Endodermal cell (in vitro differentiated cells): Measurements from ENCODE around the gene OR9Q1. TPM values are rescaled to one million over a fixed set of nuclear protein-coding genes. Genes with fewer than 3 reads are reported as not detected.

Source experiments
- DNase-seq: peaks from one replicate; pipeline ENCODE4 v3.0.0-alpha.2; 2017
- H3K27ac ChIP-seq: 2 replicates; pipeline ENCODE4 v1.5.1; 2013; ENCODE audit warnings: mild to moderate bottlenecking, low read depth, low read length, moderate library complexity
- H3K27me3 ChIP-seq: 2 replicates; pipeline ENCODE4 v1.6.1; 2013; ENCODE audit warnings: mild to moderate bottlenecking, low read length, moderate library complexity; ENCODE audit not compliant: insufficient read depth, control insufficient read depth, poor library complexity, severe bottlenecking
- H3K36me3 ChIP-seq: 2 replicates; pipeline ENCODE4 v1.7.0; 2013; ENCODE audit warnings: mild to moderate bottlenecking, low read length, moderate library complexity; ENCODE audit not compliant: control insufficient read depth, insufficient read depth
- H3K4me1 ChIP-seq: one replicate; pipeline ENCODE4 v1.7.0; 2013; ENCODE audit warnings: low read length; ENCODE audit not compliant: control insufficient read depth, insufficient read depth
- H3K4me3 ChIP-seq: 2 replicates; pipeline ENCODE4 v1.5.1; 2013; ENCODE audit warnings: mild to moderate bottlenecking, low read length, moderate library complexity
- H3K9ac ChIP-seq: 2 replicates; pipeline ENCODE4 v1.6.1; 2013; ENCODE audit warnings: mild to moderate bottlenecking, low read length, moderate library complexity; ENCODE audit not compliant: poor library complexity, severe bottlenecking; ENCODE audit errors: extremely low read depth
- H3K9me3 ChIP-seq: 2 replicates; pipeline ENCODE4 v1.6.1; 2013; ENCODE audit warnings: mild to moderate bottlenecking, low read length, moderate library complexity; ENCODE audit not compliant: control insufficient read depth
- H3K27ac Mint-ChIP-seq: 2 replicates; pipeline ENCODE4 v1.8.0; 2020; ENCODE audit warnings: mixed read lengths
- H3K27me3 Mint-ChIP-seq: 2 replicates; pipeline ENCODE4 v1.8.0; 2021; ENCODE audit warnings: mild to moderate bottlenecking, mixed read lengths; ENCODE audit not compliant: insufficient read depth
- H3K36me3 Mint-ChIP-seq: 2 replicates; pipeline ENCODE4 v1.8.0; 2020; ENCODE audit warnings: low read depth, mixed read lengths
- H3K4me1 Mint-ChIP-seq: 2 replicates; pipeline ENCODE4 v1.8.0; 2020; ENCODE audit warnings: mixed read lengths
- H3K4me3 Mint-ChIP-seq: 2 replicates; pipeline ENCODE4 v1.8.0; 2020; ENCODE audit warnings: mild to moderate bottlenecking, moderate library complexity, mixed read lengths
- H3K9me3 Mint-ChIP-seq: 2 replicates; pipeline ENCODE4 v1.8.0; 2020; ENCODE audit warnings: mild to moderate bottlenecking, mixed read lengths
- CTCF ChIP-seq: fragments of 200-600 bp; sonication (generic); conservative IDR thresholded peaks from 2 replicates; pipeline ENCODE4 v1.5.0; 2021; ENCODE audit warnings: antibody characterized with exemption, mild to moderate bottlenecking
- WGBS, 2 experiments: methylation state at CpG; one replicate each; pipeline versions ENCODE4 v1.1.5 to v1.1.7; 2013; ENCODE audit warnings: missing lambda C conversion rate in 2 of 2, mixed read lengths in 1 of 2; ENCODE audit not compliant: insufficient coverage in 1 of 2, insufficient read length in 1 of 2; 5-methylcytosine and 5-hydroxymethylcytosine counted together
- total RNA-seq, 2 donors: library from RNA; stranded (reverse); fragmentation: NEBNext Ultra II Directional in 1 of 2; extraction: Animal tissue kit (Norgen Biotek cat#: 25700) in 1 of 2; gene quantifications; 2 replicates in 1 of 2; 3 replicates in 1 of 2; pipeline ENCODE4 v1.2.1, GENCODE V29; 2021

Gene OR9Q1
- total RNA-seq, 2 donors from 2014 or later = not detected

GRCh38 chr11:58075781-58076180 is 52.1 kb downstream of the OR9Q1 start:
- no peaks in the 10 kb centered on the region for H3K27me3 ChIP-seq
- Mint-ChIP-seq H3K27me3 (no peaks in the 10 kb centered on the region), H3K36me3 (no peaks in the 10 kb centered on the region), H3K4me3 (no peak overlapping the region), H3K9me3 (peaks cover 7% of the 10 kb centered on the region), H3K4me1 (peaks cover 4% of the 10 kb centered on the region), H3K27ac (no peak overlapping the region)
- no peak for TF ChIP-seq CTCF
- H3K9me3 ChIP-seq = no peaks in the 10 kb centered on the region
- H3K9ac ChIP-seq = no peak overlapping the region
- no peaks in the 10 kb centered on the region for H3K4me1 ChIP-seq
- H3K36me3 ChIP-seq = no peaks in the 10 kb centered on the region
- no peak overlapping the region for H3K27ac ChIP-seq
- no peak for DNase-seq
- H3K4me3 ChIP-seq = no peak overlapping the region
- WGBS, 2 experiments = 0 to 43% methylated on average over 1 to 2 of the region's 2 CpGs

- Histone ChIP-seq H3K9ac (no peak overlapping the region), H3K27me3 (no peaks in the 10 kb centered on the region), H3K9me3 (peaks cover 6% of the 10 kb centered on the region), H3K4me3 (no peak overlapping the region), H3K27ac (no peak overlapping the region), H3K36me3 (no peaks in the 10 kb centered on the region), H3K4me1 (no peaks in the 10 kb centered on the region)
- no peak overlapping the region for H3K4me3 Mint-ChIP-seq
- H3K4me1 Mint-ChIP-seq = no peaks in the 10 kb centered on the region
- no peak overlapping the region for H3K27ac Mint-ChIP-seq
- no peak for DNase-seq
- TF ChIP-seq CTCF = no peak
- no peaks in the 10 kb centered on the region for H3K27me3 Mint-ChIP-seq
- WGBS, 2 experiments = 75 to 79% methylated on average over 2 of the region's 2 CpGs
- no peaks in the 10 kb centered on the region for H3K36me3 Mint-ChIP-seq
- peaks cover 8% of the 10 kb centered on the region for H3K9me3 Mint-ChIP-seq
Measured at GRCh38 chr11:58086528-58086927, 62.8 kb downstream of the OR9Q1 start.

GRCh38 chr11:58097437-58097836 is 73.8 kb downstream of the OR9Q1 start:
- TF ChIP-seq CTCF = no peak
- peaks cover 6% of the 10 kb centered on the region for H3K9me3 Mint-ChIP-seq
- Histone ChIP-seq H3K9ac (no peak overlapping the region), H3K27me3 (no peaks in the 10 kb centered on the region), H3K4me3 (no peak overlapping the region), H3K36me3 (no peaks in the 10 kb centered on the region), H3K4me1 (no peaks in the 10 kb centered on the region), H3K27ac (no peak overlapping the region), H3K9me3 (peaks cover 5% of the 10 kb centered on the region)
- DNase-seq = no peak
- no peak overlapping the region for H3K4me3 Mint-ChIP-seq
- H3K27ac Mint-ChIP-seq = no peak overlapping the region
- no peaks in the 10 kb centered on the region for H3K27me3 Mint-ChIP-seq
- no peaks in the 10 kb centered on the region for H3K4me1 Mint-ChIP-seq
- WGBS, 2 experiments = 80 to 100% methylated on average over 1 of the region's 2 CpGs
- H3K36me3 Mint-ChIP-seq = no peaks in the 10 kb centered on the region
